GM21825 (cell line): ENCODE measurements around the gene MCF2L.
"Not testable (repeated sequence)": the region's sequence is repeated elsewhere in the genome, so short reads cannot be mapped to it uniquely, and the experiment has no call there.

Experiments
- ATAC-seq: cut with Tn5 transposase; IDR thresholded peaks from one replicate; pipeline ENCODE4 v1.9.1; 2021; ENCODE audit warnings: mild to moderate bottlenecking, moderate library complexity; ENCODE audit not compliant: unreplicated experiment

Gene MCF2L

DNA sequence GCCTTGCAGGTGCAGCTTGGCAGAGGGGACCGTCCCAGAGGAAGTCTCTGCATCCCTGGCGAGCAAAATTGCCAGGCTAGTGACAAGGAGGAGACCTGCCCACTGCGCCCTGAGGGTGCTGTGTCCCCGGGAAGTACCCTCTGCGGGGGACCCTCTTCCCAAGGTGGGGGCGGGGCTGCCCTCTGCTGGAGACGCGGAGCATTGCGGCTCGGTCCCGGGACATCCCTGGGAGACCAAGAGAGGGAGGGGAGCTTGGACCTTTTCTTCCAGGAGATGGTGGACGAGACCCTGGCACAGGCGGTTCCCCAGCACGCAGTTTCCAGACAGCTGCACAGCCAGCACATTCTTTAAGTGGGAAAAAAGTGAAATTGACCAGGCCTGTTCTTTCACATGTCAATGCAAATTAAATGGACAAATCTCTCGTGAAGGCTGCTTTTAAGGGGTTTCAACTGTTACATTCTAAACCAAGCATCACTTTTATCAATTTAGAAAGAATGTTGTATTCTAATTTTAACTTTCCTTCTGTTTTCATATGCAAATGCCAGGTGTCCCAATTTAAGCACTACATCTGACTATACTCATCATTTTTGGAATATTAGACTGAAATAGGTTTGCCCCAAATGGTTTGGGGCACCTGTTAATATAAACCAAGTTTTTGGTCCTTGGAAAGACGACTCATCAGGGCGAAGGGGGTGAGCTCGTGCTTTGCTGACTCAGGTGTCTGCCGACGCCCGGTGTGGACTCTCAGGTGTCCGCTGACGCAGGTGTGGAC is 60.7 kb downstream of the MCF2L start:
- ATAC-seq: no peak

DNA sequence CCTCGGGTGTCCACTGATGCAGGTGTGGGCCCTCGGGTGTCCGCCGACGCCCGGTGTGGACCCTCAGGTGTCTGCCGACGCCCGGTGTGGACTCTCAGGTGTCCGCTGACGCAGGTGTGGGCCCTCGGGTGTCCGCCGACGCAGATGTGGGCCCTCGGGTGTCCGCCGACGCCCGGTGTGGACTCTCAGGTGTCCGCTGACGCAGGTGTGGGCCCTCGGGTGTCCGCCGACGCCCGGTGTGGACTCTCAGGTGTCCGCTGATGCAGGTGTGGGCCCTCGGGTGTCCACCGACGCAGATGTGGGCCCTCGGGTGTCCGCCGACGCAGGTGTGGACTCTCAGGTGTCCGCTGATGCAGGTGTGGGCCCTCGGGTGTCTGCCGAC is 61.2 kb downstream of the MCF2L start:
- ATAC-seq: not testable (repeated sequence)

DNA sequence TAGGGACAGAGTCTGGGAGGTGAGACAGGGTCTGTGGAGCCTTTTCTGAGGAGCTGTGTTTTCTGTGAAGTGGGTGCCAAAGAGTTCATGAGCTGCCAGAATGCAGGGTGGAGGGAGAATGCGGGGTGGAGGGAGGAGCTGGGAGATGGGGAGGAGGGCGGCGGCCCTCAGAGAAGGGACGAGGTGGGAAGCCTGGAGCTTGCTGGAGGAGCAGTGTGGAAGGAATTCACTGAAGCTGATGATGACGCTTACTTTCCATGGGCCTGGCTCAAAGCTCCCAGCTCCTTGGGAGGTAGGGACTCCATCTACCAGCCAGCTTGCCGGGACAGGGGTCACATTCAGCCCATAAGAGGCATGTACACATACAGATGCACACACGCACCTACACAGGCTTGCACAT is 62.5 kb downstream of the MCF2L start:
- no peak for ATAC-seq

DNA sequence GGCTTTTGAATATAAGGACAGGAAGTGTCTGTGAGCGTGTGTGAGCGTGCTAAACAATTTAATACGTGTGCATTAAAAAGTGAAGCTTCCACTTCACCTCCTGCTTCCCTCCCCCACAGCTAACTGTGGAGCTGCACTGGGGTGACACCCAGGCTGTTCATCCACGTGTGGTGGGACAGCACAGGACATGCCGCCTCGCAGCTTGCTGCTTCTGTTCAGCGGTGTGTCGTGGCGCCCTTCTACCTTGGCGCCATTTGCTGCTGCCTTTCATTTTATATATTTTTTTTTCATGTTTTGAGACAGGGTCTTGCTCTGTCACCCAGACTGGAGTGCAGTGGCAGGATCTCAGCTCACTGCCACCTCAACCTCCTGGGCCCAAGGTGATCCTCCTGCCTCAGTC is 63.3 kb downstream of the MCF2L start:
- ATAC-seq: no peak

DNA sequence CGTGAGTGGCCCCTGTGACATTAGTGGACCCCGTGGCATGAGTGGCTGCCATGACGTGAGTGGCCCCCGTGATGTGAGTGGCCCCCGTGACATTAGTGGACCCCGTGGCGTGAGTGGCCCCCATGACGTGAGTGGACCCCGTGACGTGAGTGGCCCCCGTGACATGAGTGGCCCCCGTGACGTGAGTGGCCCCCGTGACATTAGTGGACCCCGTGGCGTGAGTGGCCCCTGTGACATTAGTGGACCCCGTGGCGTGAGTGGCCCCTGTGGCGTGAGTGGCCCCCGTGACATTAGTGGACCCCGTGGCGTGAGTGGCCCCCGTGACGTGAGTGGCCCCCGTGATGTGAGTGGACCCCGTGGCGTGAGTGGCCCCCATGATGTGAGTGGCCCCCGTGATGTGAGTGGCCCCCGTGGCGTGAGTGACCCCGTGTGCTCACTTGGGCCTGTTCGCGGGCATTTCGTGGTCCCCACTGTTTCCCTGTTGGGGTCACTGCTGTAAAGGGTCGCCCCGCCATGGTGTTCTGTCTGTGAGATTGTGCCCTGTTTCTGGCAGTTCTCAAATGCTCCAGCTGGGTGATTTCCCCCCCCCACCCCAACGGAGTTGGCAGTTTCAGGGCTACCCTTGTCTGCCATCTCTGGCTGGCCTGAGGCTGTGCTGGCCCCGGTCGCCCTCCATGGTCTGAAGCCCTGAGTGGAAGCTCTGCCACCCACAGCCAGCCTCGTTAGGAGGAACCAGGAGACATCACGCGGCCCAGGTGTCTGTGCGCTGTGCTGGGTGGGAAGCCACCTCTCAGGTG is 64.2 kb downstream of the MCF2L start:
- no peak for ATAC-seq

DNA sequence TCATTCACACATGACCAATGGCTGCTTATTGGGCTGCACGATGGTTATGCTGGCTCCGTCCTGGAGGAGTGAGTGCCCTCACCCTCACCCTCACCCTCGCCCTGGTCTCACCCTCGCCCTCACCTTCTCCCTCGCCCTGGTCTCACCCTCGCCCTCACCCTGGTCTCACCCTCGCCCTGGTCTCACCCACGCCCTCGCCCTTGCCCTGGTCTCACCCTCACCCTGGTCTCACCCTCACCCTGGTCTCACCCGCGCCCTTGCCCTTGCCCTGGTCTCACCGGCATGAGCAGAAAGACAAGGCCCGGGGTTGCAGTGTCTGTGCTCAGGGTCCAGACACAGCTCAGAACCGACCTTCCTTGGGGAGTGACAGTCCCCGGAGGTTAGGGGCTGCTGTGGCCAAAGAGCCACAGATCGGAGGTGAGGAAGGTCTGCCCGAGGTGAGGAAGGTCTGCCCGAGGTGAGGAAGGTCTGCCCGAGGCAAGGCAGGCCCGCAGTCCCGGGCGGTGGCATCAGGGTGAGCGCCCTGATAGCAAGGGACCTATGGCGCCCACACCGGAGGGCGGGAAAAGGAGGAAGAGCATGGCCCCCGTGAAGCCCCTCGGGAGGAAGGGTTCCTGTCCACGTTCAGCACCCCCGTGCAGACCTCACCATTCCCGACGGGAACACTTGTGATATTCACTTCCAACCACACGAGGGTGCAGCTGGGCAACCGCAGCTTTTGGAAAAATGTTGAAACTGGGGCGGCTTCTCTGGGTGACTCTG is 65.6 kb downstream of the MCF2L start:
- no peak for ATAC-seq

DNA sequence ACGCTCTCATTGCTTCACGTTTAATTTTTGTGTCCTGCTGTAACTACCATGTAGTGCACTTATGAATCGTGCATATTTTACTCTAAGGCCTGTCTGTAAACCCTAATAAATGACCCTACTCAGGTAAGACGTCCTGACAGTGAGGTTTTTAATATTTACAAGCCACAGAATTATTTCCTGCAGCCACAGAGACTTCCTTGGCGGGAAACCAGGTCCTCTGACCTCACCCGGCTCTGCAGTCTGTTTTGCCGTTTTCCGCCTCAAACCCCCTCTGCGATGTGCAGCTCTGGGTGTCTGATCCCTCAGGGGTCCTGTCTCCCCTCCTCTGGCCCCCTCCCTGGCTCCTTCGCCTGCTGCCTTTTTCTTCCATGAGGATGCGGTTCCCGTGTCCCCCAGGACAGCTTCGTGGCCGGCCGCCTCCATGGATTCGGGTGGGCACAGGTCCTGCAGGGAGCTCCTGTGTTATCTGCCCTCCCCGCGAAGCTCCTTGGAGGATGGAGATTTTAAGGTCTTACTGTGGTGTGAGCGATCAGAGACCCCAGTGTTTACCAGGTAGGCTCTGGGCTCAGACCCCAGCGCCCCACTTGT is 66.3 kb downstream of the MCF2L start:
- ATAC-seq: no peak

DNA sequence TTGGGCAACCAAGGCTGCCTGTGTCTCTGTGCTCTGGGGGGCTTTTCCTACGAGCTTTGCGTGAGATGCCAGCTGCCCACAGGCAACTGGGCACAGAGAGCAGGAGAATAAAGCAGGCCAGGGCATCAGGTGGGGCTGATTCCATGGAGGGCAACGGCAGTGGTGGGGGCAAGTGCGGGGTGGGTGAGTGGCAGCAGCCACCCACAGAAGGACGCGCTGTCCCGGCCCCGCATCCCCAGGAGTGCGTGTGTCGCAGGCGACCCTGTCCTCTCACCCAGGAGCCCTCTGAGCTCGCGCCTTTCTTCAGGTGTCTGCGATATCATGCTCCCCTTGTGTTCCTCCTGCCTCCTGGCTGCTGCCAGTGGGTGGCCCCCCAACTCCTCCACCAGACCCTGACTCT is 67.4 kb downstream of the MCF2L start:
- no peak for ATAC-seq

DNA sequence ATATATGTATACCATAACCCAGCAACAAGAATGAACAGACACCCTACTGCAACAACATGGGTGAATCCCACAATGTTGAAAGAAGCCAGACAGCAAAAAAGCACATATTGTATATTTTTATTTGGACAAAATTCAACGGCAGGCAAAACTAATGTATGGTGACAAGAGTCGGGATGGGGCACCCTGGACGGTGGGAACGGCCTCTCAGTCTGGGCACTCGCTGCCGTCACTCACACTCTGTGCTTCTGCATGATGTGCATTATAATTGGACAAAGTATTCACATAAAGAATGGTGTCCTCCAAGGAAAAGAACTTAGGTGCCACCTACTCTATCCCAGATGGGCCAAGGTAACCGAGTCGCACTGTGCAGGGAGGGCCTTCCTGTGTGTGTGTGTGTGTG is 71.0 kb downstream of the MCF2L start:
- ATAC-seq: no peak

DNA sequence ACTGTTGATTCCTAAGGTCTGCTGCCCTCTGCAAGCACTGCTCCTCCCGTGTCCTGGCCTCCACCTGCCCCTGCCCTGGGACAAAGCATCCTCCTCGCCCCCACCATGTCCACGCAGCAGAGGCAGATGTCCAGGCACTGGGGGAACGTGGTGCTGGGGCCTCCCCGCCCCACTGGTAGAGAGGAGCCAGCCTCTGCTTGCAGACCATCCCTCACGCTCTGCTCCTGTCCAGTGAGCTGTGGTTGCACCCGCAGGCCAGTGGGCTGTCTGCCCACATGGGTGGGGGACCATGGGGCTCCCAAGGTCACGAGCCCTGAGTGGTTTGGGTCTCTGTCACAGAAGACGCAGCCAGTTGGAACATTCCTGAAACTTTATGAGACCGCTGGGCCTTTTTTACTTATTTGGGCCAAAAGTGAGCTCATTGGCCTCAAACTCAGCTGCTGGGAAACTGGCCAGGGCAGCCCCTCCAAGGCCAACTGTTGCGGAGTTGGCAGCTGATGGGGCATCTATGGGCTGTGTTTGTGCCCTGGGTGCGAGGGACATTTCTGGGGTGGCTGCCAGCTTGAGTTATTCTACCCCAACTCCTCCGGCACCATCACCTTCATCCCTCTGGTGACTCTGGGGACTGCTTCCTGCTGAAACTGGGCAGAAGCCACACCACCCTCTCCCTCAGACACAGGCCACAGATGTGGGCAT is 71.7 kb downstream of the MCF2L start:
- no peak for ATAC-seq

DNA sequence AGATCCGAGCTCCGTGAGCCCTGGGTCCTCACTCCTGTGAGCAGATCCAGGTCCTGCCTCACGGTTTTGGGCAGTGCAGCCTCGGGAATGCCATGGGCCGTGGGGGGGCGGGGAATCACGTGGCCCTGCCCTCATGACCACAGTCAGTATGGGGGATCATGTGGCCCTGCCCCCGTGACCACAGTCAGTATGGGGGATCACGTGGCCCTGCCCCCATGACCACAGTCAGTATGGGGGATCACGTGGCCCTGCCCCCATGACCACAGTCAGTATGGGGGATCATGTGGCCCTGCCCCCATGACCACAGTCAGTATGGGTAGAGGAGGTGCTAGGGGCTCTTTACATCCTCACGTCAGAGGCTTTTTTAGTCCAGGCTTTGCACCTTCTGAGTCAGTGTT is 72.3 kb downstream of the MCF2L start:
- no peak for ATAC-seq

DNA sequence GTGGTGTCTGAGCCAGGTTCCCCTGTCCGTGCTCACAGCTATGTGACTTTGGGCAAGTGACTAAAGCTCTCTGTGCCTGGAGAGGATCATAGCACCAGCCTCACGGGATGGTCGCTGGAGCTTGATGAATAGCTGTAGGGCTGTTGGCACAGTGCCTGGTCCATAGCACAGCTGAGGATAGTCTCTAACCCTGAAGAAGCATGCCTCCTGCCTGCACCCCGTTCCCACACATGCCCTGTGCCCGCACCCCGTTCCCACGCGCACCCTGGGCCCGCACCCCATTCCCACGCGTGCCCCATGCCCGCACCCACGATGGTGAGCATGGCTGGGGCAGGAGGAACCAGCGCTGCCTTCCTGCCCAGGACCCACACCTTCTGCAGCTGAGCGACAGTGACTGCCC is 72.9 kb downstream of the MCF2L start:
- ATAC-seq: no peak

DNA sequence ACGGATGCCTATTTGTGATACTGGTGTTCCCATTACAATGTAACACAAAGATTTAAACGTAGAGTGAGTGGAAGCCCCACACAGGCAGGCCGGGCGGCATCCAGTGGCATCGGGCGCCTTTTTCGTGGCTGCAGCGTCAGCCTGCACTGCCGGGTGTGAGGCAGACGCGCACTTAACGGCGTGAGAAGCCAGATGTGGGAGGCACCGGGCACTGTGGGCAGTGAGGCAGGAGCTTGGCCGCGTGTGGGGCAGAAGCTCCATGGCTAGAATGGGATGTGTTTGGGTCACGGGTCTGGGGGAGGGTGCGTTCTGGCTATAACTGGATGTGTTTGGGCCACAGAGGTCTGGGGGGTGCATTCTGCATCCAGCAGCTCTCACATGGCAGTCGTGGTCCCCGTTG is 73.4 kb downstream of the MCF2L start:
- ATAC-seq: no peak

DNA sequence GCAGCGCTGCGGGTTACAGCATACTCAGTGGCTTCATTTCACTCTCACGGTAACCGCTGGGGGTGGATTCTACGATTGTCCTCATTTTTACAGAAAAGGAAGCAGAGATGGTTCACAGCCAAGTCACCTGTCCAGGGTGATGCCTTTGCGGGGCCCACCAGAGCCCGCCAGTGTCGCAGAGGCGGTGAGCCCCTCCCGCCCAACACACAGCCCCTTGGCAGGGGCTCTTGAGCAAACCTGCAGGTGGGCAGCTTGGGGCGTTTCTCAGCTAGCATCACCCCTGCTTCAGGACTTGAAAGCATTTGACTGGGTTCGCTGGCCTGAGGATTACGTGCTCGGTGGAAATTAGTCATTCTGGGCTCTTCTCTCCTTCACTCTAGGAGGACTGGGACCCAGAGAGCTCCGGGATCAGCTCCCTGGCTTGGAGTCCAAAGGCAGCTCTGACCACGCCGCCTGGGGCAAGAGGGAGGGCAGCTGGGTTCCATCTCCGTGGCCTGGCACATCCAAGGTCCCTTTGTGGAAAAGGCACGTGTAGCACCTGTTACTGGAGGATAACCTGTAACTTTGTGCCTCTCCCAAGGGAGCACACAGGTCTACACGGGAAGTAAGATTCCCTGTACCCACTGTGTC is 74.1 kb downstream of the MCF2L start:
- ATAC-seq: no peak

DNA sequence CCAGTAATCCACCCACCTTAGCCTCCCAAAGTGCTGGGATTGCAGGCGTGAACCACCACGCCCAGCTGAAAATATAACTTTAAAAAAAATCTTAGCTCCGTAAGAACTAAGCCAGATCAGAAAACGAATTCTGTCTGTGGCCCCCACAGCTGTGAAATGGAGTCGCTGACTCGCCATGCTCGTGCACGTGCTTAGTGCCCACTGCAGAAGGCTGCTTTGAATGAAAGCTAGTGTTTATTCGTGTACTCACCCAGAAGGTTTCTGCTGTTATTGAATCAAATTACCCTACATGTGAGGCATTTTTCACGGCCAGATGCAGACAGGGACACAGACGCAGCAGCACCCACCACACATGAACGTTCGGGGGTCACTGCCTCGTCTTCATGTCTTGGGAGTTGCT is 74.9 kb downstream of the MCF2L start:
- no peak for ATAC-seq

DNA sequence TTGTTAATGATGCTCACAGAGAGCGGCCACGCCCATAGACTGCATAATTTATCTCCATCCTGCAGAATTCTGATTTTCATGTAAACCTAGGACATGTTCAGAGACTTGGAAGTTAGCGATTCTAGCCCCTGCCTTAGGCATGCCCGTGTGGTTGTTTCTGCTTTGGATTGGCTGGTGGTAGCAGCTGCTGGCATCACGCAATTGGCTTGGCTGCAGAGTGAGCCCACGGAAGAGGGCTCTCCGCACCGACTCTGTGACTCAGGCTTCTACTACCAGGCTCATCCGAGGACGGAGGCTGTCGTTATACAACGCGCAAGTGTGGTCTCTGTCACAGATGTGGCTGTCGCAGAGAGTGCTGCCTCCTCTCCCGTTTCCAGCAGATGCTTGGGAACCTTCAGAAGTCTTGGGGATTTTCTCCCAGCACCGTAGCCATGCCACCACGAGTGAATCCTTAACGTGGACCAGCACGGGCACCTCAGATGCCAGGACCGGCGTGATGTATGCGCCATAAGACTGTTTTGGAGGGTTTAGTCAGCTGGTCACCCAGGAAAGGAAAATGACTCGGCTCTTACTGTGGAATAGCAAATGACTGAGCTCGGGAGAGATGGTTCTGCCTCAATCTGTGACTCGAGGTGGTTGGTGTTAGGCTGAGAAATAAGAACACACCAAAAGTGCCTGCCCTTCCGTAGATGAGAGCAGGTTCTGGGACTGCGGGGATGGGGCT is 75.5 kb downstream of the MCF2L start:
- ATAC-seq: no peak

DNA sequence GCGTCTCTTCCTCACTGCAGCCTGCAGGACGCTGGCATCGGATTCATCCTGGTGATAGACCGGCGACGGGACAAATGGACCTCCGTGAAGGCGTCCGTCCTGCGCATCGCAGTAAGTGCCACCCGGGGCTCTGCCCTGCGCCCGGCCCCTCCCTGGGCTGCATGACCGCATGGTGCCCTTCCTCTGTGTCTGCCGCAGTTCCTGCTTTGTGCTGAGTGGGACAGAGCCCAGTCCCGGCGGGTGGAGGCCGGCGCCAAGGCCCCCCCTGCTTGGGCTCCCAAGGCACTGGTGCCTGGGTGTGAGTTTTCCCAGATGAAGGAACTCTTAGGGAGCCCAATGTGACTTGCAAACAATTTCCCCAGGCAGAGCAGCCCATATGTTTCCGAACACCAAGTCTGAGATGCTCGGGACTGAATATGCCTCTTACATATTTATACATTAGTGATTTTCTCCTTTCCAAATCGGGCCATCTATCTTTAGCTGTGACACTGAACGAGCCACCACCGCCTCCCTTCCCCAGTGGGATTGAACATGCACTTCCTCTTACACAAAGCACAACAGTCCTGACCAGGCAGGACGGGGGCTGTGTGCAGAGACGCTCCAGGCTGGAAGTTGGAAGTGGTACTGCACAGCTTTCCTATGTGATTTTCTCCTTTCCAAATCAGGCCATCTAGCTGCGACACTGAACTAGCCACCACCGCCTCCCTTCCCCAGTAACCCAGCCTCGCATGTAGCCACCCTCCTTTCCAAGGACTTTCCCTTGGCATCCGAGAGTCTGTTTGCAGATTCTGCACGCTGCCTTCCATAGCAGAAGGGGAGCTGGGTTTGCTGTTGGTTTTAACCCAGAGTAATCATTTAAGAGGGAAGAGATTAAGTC is 76.5 kb downstream of the MCF2L start:
- ATAC-seq: no peak

DNA sequence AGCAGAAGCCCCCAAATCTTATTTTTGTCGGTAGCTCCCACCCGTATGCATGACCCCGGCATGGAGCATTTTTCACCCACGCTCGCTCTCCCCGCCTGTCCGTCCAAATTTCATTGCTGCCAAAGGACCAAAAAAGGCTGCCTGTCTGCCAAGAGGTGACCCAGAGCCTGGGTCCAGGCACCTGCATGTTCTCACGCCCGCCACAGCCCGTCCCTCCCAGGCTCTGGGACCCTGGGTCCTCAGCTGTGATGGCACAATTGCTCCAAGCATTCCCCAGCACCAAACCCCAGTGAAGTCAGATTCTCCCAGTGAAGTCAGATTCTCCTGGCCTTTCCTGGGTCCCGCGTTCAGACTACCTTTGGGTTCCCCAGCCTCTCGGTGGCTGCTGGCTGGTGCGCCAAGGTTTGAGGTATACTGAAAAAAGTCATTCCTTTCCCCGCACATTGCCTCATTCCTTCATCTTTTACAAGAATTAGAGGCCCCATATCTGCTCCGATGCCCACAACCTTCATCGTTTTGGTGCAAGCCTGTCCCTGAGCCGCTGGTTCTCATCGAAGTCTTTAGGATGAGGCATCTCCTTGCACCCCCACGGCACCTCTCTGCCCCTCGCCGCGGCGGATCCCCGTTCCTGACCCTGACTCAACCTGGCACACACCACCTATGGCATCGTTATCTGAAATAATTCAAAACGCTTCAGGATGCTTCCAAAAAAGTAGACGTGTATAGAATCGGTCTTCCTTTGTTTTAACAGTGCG is 77.3 kb downstream of the MCF2L start:
- ATAC-seq: no peak
